ENCODE data around the gene PRPF18. TPM values are rescaled to one million over a fixed set of nuclear protein-coding genes. Genes with fewer than 3 reads are reported as not detected.

Gene PRPF18
- total and polyA plus RNA-seq, 2 experiments from 2014 or later: 19.3 to 24.7 TPM

- H3K36me3 ChIP-seq (replicated peaks; ENCODE audit: insufficient read depth, low read depth): no peaks in the 10 kb centered on the region
- 98% methylated on average over 2 of the region's 2 CpGs for WGBS (ENCODE audit: low lambda C conversion rate, missing lambda C conversion rate)
- no peaks in the 10 kb centered on the region for H3K4me1 ChIP-seq (ENCODE audit: insufficient read depth)
- H3K27me3 ChIP-seq: no peaks in the 10 kb centered on the region
- H3K4me3 ChIP-seq: no peak overlapping the region
- H3K79me2 ChIP-seq: no peaks in the 10 kb centered on the region
- DNase-seq (ENCODE audit: low spot score): no peak
- no peaks in the 10 kb centered on the region for H3K9me3 ChIP-seq (ENCODE audit: low read depth)
- no peak overlapping the region for H2AFZ ChIP-seq
- H3K27ac ChIP-seq: no peak overlapping the region
- no peak overlapping the region for H3K4me2 ChIP-seq
- TF ChIP-seq EZH2phosphoT487 (IDR thresholded peaks at IDR 0.05; ENCODE audit: low read depth, severe bottlenecking, unreplicated experiment) (no peak), CTCF (IDR thresholded peaks at IDR 0.05; ENCODE audit: poor library complexity) (no peak), EZH2 (IDR thresholded peaks at IDR 0.05; ENCODE audit: borderline replicate concordance) (no peak)
- H4K20me1 ChIP-seq (ENCODE audit: insufficient read depth, poor library complexity, severe bottlenecking): no peaks in the 10 kb centered on the region
- H3K9me2 ChIP-seq (replicated peaks; ENCODE audit: insufficient read depth): no peaks in the 10 kb centered on the region
Observed at GRCh38 chr10:13621931-13622330, 35.2 kb downstream of the PRPF18 start.

GRCh38 chr10:13624630-13625029 is 37.9 kb downstream of the PRPF18 start:
- H2AFZ ChIP-seq: no peak overlapping the region
- no peak overlapping the region for H3K4me2 ChIP-seq
- 100% methylated on average over 1 of the region's 1 CpG for WGBS (ENCODE audit: low lambda C conversion rate, missing lambda C conversion rate)
- H4K20me1 ChIP-seq (ENCODE audit: insufficient read depth, poor library complexity, severe bottlenecking): no peaks in the 10 kb centered on the region
- no peak for TF ChIP-seq CTCF (IDR thresholded peaks at IDR 0.05; ENCODE audit: poor library complexity)
- TF ChIP-seq EZH2phosphoT487 (IDR thresholded peaks at IDR 0.05; ENCODE audit: low read depth, severe bottlenecking, unreplicated experiment): no peak
- TF ChIP-seq EZH2 (IDR thresholded peaks at IDR 0.05; ENCODE audit: borderline replicate concordance): no peak
- no peaks in the 10 kb centered on the region for H3K36me3 ChIP-seq (replicated peaks; ENCODE audit: insufficient read depth, low read depth)
- no peaks in the 10 kb centered on the region for H3K9me3 ChIP-seq (ENCODE audit: low read depth)
- no peak overlapping the region for H3K27ac ChIP-seq
- H3K4me1 ChIP-seq (ENCODE audit: insufficient read depth): no peaks in the 10 kb centered on the region
- H3K27me3 ChIP-seq: no peaks in the 10 kb centered on the region
- no peak overlapping the region for H3K4me3 ChIP-seq
- DNase-seq (ENCODE audit: low spot score): no peak
- H3K79me2 ChIP-seq: no peaks in the 10 kb centered on the region
- no peaks in the 10 kb centered on the region for H3K9me2 ChIP-seq (replicated peaks; ENCODE audit: insufficient read depth)

DNA sequence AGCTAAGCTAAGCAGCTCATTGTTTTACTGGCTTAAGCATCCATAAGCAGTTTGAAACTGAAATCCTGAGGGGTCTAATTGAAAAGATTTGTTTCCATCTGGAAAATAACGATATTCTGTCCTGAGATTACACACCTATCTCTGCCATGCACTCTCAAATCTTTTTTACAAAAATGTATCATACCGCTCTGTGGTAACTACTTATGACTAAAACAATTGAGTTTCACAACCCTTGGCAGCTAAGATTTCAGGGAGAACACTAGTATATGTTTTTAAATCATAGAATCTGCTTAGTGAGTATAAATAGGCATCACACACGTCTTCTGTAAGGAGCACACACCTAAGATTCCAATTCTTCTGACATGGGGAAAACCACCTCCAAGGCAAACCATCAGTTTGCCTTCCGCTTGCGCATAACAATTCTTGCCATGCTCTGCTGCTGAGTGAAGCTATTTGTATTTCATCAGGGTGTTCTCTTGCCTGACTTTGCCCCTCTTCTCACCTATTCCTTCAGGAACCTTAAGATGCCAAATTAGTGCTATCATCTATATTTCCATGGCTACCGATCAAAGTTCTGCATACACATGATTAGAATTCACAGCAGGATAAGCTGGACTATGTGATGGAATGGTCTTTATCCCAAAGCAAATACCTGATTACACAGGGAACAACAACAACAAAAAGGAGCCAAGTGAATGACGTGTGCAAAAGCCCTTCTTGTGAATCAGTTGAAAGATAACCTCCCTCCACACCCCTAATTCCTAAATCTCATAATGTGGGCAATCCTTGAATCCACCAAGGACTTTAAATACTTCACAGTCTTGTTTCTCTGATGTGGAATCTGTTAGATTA is 40.9 kb downstream of the PRPF18 start:
- Histone ChIP-seq H3K36me3 (replicated peaks; ENCODE audit: insufficient read depth, low read depth) (no peaks in the 10 kb centered on the region), H3K9me2 (replicated peaks; ENCODE audit: insufficient read depth) (no peaks in the 10 kb centered on the region), H3K27ac (no peak overlapping the region), H3K4me3 (no peak overlapping the region), H3K9me3 (ENCODE audit: low read depth) (no peaks in the 10 kb centered on the region), H2AFZ (no peak overlapping the region), H3K27me3 (no peaks in the 10 kb centered on the region), H3K4me2 (no peak overlapping the region), H3K79me2 (no peaks in the 10 kb centered on the region), H3K4me1 (ENCODE audit: insufficient read depth) (no peaks in the 10 kb centered on the region), H4K20me1 (ENCODE audit: insufficient read depth, poor library complexity, severe bottlenecking) (no peaks in the 10 kb centered on the region)
- DNase-seq (ENCODE audit: low spot score): no peak
- TF ChIP-seq EZH2phosphoT487 (IDR thresholded peaks at IDR 0.05; ENCODE audit: low read depth, severe bottlenecking, unreplicated experiment): no peak
- no peak for TF ChIP-seq CTCF (IDR thresholded peaks at IDR 0.05; ENCODE audit: poor library complexity)
- no peak for TF ChIP-seq EZH2 (IDR thresholded peaks at IDR 0.05; ENCODE audit: borderline replicate concordance)
- WGBS (ENCODE audit: low lambda C conversion rate, missing lambda C conversion rate): 81% methylated on average over 7 of the region's 7 CpGs

Measured in hepatocyte (in vitro differentiated cells).